Loucy (cell line): ENCODE data around the gene ZSWIM4.
A peak's percentile ranks its signal among the peaks of the same experiment; 100 is the strongest.

Experiments used
- H2AFZ ChIP-seq: fragments of 200-600 bp; sonication (generic); 2 replicates; pipeline ENCODE4 v1.6.0; 2016; ENCODE audit warnings: antibody characterized with exemption, mild to moderate bottlenecking, low read length, moderate library complexity
- H3F3A ChIP-seq: fragments of 200-600 bp; 2 replicates; pipeline ENCODE4 v1.6.0; 2016; ENCODE audit warnings: antibody characterized with exemption, low read depth, mild to moderate bottlenecking
- H3K27me3 ChIP-seq: fragments of 200-600 bp; sonication (generic); 2 replicates; pipeline ENCODE4 v1.6.1; 2014; ENCODE audit warnings: low read length, mild to moderate bottlenecking; ENCODE audit not compliant: insufficient read depth, poor library complexity, severe bottlenecking
- H3K36me3 ChIP-seq: fragments of 200-600 bp; sonication (generic); 2 replicates; pipeline ENCODE4 v1.6.1; 2016; ENCODE audit warnings: low read length; ENCODE audit not compliant: insufficient read depth
- H3K4me1 ChIP-seq: fragments of 200-600 bp; sonication (generic); 2 replicates; pipeline ENCODE4 v1.5.1; 2014; ENCODE audit warnings: low read length, mild to moderate bottlenecking; ENCODE audit not compliant: insufficient read depth, poor library complexity, severe bottlenecking
- H3K4me2 ChIP-seq: fragments of 200-600 bp; sonication (generic); 2 replicates; pipeline ENCODE4 v1.6.0; 2014; ENCODE audit warnings: antibody characterized with exemption, low read length, low read depth, mild to moderate bottlenecking; ENCODE audit not compliant: poor library complexity, severe bottlenecking
- H3K4me3 ChIP-seq: fragments of 200-600 bp; sonication (generic); 2 replicates; pipeline ENCODE4 v1.5.1; 2014; ENCODE audit warnings: low read length, mild to moderate bottlenecking, mixed read lengths; ENCODE audit not compliant: poor library complexity, severe bottlenecking
- H3K79me2 ChIP-seq: fragments of 200-600 bp; sonication (generic); 2 replicates; pipeline ENCODE4 v1.6.1; 2014; ENCODE audit warnings: low read length; ENCODE audit not compliant: insufficient read depth
- H3K9ac ChIP-seq: fragments of 200-600 bp; sonication (generic); 2 replicates; pipeline ENCODE4 v1.6.0; 2014; ENCODE audit warnings: mild to moderate bottlenecking, low read depth, low read length, moderate library complexity; ENCODE audit not compliant: poor library complexity, severe bottlenecking
- H3K9me2 ChIP-seq: fragments of 200-600 bp; sonication (generic); replicated peaks from 2 replicates; pipeline ENCODE4 v1.6.1; 2016; ENCODE audit warnings: low read depth, low read length, mixed read lengths
- H3K9me3 ChIP-seq: fragments of 200-600 bp; sonication (generic); 2 replicates; pipeline ENCODE4 v1.6.1; 2014; ENCODE audit warnings: mild to moderate bottlenecking, antibody characterized with exemption, low read length, low read depth; ENCODE audit not compliant: insufficient read depth
- H4K20me1 ChIP-seq: fragments of 200-600 bp; sonication (generic); 2 replicates; pipeline ENCODE4 v1.6.0; 2014; ENCODE audit warnings: antibody characterized with exemption, low read length, mild to moderate bottlenecking; ENCODE audit not compliant: insufficient read depth, poor library complexity, severe bottlenecking
- EZH2phosphoT487 ChIP-seq: fragments of 200-600 bp; IDR thresholded peaks from 2 replicates; pipeline ENCODE4 v1.6.1; 2018; ENCODE audit warnings: antibody characterized with exemption, mild to moderate bottlenecking, moderate library complexity, borderline replicate concordance
- TF ChIP-seq, protein P1 (sequence below): fragments of 200-600 bp; sonication (generic); conservative IDR thresholded peaks from 2 replicates; pipeline ENCODE4 v1.5.1; 2014; ENCODE audit warnings: mild to moderate bottlenecking, antibody characterized with exemption, low read length

Gene ZSWIM4

DNA sequence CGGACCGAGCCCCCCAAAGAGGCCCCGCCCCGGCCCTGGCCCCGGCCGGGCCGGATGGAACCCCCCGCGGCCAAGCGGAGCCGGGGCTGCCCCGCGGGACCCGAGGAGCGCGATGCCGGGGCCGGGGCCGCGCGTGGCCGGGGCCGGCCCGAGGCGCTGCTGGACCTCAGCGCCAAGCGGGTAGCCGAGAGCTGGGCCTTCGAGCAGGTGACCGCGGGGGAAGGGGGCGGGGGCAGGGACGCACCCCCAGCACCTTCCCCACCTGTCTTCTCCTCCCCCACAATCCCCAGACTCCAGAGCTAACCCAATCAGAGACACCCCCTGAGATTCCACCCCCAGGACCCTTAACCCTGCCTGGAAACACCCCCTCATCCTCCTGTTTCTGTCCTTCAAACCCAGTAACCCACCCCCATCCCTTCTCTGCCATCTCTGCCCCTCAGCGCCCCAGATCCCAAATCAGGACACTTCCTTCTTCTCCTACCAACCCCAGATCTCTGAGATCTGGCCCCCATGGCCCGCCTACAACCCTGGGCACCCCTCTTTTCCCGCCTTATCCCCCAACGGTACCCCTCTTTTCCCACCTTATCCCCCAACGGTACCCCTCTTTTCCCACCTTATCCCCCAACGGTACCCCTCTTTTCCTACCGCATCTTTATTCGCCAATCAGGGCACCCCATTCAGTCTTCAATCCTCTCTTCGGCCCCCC, 505 bp downstream of the ZSWIM4 start:
- Histone ChIP-seq H3K9ac (peak overlapping the region; percentile 78), H3K4me2 (peak overlapping the region; percentile 82), H2AFZ (peak overlapping the region; percentile 85; the same call in 1 of the 2 replicates), H3K9me2 (no peaks in the 10 kb centered on the region), H3K4me3 (peak overlapping the region; percentile 90), H3K4me1 (peaks cover 19% of the 10 kb centered on the region), H3F3A (no peaks in the 10 kb centered on the region), H3K9me3 (no peaks in the 10 kb centered on the region), H3K79me2 (peaks cover 16% of the 10 kb centered on the region; the same call in 1 of the 2 replicates), H3K36me3 (no peaks in the 10 kb centered on the region), H3K27me3 (no peaks in the 10 kb centered on the region), H4K20me1 (no peaks in the 10 kb centered on the region)
- no peak for TF ChIP-seq EZH2phosphoT487
- TF ChIP-seq, protein P1, sequence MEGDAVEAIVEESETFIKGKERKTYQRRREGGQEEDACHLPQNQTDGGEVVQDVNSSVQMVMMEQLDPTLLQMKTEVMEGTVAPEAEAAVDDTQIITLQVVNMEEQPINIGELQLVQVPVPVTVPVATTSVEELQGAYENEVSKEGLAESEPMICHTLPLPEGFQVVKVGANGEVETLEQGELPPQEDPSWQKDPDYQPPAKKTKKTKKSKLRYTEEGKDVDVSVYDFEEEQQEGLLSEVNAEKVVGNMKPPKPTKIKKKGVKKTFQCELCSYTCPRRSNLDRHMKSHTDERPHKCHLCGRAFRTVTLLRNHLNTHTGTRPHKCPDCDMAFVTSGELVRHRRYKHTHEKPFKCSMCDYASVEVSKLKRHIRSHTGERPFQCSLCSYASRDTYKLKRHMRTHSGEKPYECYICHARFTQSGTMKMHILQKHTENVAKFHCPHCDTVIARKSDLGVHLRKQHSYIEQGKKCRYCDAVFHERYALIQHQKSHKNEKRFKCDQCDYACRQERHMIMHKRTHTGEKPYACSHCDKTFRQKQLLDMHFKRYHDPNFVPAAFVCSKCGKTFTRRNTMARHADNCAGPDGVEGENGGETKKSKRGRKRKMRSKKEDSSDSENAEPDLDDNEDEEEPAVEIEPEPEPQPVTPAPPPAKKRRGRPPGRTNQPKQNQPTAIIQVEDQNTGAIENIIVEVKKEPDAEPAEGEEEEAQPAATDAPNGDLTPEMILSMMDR: no peak

DNA sequence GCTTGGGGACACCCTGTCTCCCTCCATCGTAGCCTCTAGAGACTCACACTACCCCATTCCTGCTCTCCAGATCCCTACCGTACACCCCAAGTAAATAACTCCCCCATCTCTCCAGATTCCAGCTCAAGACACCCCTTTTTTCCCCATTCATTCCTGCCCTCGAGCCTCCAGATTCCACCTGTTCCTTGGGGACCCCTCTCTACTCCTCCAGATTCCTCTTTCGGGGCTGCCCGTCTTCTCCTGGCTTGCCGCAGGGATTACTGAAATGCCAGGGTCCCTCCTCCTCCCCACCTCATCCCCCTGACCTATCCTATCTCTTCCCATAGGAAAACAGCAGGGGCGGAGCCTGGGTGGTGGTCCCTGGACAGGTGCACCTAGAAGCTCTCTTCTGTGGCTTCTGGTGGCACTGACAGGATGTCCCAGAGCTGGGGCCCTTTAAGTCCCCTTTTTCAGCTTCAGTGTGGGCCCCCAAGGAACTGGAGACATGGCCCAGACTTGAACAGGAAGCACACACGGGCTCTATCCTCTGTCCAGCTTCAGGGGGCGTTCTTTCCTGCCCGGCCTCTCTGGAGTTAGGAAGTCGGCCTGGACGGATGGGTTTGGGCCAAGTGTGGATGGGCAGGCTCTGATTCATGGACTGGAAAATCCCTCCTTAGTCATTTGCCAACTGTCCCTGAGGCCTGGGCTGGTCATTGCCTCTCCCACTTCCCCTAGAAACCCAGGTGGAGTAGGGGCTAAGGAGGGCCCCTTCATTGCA, 1.2 kb downstream of the ZSWIM4 start:
- Histone ChIP-seq H3F3A (no peaks in the 10 kb centered on the region), H3K4me3 (peak overlapping the region; percentile 90), H3K4me1 (peaks cover 19% of the 10 kb centered on the region), H3K4me2 (peak overlapping the region; percentile 82), H4K20me1 (no peaks in the 10 kb centered on the region), H3K9ac (peak overlapping the region; percentile 78), H2AFZ (no peak overlapping the region), H3K36me3 (no peaks in the 10 kb centered on the region), H3K79me2 (peaks cover 16% of the 10 kb centered on the region; the same call in 1 of the 2 replicates), H3K9me3 (no peaks in the 10 kb centered on the region), H3K9me2 (no peaks in the 10 kb centered on the region), H3K27me3 (no peaks in the 10 kb centered on the region)
- TF ChIP-seq, protein P1: no peak
- no peak for TF ChIP-seq EZH2phosphoT487

DNA sequence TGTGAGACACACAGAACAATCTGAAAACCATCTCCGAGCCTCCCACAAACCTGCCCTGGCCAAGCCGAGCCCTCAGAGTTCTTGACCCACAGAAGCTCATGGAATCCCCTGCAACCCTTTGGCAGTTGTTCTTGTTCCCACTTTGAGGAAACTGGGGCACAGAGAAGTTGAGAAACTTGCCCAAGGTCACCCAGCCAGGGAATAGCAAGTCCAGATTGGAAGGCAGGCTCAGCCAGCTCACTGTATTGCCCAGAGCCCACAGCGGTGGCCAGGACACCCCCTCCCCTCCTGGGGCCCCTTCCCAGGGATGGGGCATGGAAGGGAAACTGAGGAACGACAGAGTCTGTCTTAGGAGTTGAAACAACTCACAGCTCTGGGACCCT, 1.8 kb downstream of the ZSWIM4 start:
- H3K27me3 ChIP-seq: no peaks in the 10 kb centered on the region
- H3K9me2 ChIP-seq: no peaks in the 10 kb centered on the region
- H4K20me1 ChIP-seq: no peaks in the 10 kb centered on the region
- peaks cover 16% of the 10 kb centered on the region; the same call in 1 of the 2 replicates for H3K79me2 ChIP-seq
- no peak for TF ChIP-seq EZH2phosphoT487
- TF ChIP-seq, protein P1: no peak
- no peaks in the 10 kb centered on the region for H3K36me3 ChIP-seq
- H3K4me1 ChIP-seq: peaks cover 19% of the 10 kb centered on the region
- H3F3A ChIP-seq: no peaks in the 10 kb centered on the region
- peak overlapping the region; percentile 90 for H3K4me3 ChIP-seq
- H2AFZ ChIP-seq: no peak overlapping the region
- peak overlapping the region; percentile 78 for H3K9ac ChIP-seq
- H3K9me3 ChIP-seq: no peaks in the 10 kb centered on the region
- H3K4me2 ChIP-seq: peak overlapping the region; percentile 82
